ENCODE results near the gene STXBP5.
"Not testable (repeated sequence)": the region's sequence is repeated elsewhere in the genome, so short reads cannot be mapped to it uniquely, and the experiment has no call there.

Gene STXBP5

DNA sequence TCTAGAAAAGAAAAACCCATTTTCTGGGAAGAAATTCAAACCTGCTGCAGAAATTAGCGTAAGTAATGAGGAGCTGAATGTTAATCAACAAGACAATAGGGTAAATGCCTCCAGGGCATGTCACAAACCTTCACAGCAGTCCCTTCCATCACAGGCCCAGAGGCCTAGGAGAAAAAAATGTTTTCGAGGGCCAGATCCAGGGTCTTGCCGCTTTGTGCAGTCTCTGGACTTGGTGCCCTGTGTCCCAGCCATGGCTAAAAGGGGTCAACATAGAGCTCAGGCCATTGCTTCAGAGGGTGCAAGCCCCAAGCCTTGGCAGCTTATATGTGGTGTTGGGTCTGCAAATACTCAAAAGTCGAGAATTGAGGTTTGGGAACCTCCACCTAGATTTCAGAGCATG, 99.8 kb downstream of the STXBP5 start:
- DNase-seq = no peak

DNA sequence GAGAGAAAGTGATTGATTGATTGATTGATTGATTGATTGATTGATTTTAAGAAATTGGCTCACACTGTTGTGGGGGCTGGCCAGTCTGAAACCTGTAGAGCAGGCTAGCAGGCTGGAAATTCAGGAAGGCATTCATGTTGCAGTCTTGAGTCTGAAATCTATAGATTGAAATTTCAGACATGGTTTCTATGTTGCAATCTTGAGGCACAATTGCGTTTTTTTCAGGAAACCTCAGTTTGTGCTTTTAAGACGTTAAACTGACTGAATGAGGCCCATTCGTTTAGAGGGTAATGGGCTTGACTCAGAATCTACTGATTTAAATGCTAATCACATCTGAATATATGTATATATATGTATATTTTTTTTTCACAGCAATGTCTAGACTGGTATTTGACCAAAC, 106.3 kb downstream of the STXBP5 start:
- DNase-seq = no peak

DNA sequence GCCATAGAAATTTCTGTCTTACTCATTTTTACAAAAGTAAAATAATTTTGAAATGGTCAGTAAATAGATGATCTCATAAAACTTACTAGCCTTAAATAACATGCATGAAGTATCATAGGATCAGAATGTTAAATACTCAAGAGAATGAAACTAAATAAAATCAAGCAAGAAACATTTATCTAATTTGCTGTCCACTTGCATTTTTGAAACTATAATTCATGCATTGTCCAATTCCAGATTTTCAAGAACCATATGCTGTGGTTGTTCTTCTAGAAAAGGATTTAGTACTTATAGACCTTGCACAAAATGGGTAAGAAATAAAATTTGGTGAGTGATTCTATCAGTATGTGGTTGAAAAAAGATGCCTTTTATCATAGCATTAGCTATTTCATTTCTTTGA, 107.0 kb downstream of the STXBP5 start:
- no peak for DNase-seq

DNA sequence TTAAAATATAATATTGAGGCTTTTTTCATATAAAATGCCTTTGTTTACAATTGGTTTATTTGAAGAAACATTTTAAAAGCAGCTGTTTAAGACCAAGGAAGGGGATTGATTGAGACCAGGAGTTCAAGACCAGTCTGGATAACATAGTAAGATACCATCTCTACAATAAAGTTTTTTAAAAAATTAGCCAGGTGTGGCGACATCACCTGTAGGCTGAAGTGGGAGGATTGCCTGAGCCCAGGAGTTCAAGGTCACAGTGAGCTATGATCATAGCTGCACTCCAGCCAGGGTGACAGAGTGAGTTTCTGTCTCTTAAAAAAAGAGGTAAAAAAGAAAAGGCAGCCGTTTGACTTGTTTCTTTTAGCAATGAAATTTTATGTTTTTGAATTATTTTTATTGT, 117.0 kb downstream of the STXBP5 start:
- no peak for DNase-seq

DNA sequence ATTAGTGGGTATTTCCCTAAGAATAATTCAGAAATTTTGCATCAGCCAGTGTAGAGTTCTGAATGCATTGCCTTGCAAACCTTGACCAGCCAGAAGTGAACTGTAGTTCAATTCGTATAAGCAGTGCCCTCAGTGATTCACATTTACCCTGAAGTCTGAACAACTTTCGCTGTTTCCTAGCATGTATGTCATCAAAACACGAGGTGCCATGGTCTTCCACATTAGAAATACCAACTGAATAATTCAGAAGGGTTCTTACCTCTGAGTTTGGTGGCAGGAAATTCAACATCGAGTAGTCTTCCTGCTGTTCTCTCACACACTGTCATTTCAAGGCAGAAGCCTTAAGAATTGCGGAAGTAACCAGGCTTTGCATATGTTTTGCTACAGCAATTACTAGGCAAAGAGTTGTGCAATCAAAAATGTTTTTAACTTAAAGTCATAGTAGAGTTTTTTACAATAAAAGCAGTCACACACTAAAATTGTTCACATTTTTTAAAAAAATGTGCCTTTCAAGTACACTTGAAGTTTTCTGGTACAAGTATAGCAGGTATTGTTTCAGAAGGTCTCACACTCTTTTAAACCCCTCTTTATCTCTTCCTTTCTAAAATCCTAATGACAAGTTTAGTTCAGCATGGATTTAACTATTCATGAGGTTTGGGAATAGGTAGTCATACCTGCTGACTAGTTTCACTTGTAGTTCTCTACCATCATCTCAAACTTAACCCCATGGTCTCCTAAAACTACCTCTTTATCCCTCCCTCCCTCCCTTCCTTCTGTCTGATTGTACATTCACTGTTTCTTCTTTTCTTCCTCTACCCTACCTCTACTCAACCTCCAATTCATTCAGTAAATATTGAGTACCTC, 118.3 kb downstream of the STXBP5 start:
- DNase-seq = no peak

DNA sequence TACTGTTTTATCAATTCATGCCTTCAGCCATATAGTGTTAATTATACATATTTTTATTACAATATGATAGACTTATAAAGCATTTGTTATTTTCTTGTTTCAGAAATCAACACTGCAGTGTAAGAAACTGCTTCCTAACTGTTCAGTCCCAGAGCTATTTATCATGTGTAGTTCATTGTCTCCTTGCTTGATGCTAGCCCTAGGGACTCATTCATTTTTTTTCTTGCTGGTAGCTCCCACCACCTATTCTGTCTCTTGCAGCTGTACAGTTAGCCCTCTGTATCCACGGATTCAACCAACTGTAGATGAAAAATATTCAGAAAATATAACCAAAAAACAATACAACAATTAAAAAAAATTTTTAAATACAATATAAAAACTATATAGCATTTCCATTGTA, 121.3 kb downstream of the STXBP5 start:
- no peak for DNase-seq

DNA sequence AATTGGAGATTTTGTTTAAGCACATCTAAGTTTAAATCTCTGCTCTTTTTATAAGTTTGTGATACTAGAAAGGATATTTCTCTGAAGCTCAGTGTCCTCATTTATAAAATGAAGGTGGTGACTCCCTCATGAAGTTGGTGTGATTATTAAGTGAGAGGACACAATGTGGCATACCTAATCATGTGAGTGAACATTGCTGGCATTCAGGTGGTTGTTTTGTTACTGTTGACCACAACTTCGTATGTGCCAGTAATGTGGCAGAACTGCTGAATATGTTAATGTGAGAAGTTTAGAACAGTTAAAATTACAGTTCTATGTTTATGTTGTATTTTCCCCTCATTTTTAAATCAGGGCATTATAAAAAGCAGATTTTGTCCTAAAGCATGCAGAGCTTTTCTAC, 127.2 kb downstream of the STXBP5 start:
- DNase-seq = no peak

DNA sequence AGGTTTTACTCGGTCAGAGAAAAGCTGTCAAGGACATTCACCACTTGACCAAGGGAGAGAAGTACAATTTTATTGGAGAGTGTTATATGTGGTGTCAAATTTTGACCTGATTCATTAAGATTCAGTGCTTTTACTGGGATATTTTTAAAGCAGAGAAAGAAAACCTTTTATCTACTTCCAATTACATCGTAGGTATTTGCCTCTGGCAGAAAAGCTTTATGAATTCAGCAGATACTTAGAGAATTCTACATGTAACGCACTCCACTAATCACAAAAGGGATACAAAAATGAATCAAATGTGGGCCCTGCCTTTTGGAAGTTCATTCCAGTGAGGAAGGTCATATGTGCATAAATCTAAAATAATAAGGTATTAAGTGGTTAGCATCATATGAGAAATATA, 133.7 kb downstream of the STXBP5 start:
- no peak for DNase-seq

DNA sequence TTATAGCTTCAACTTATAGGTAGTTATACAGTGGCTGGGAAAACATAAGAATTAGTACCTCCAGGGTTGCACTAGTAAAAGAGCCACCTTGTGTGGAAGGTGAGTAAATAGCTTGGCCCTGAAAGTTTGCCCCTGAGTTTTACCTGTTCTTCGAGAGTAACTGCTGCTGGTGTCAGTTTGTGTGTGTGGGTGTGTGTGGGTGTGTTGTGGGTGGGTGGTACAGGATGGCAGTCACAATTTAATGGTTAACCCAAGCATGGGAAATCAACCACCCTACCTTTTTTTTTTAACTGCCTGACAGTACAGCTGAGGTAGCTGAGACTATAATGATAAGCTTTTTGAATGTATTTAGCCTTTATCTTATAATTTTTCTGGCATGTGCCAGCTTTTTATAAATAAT, 137.3 kb downstream of the STXBP5 start:
- DNase-seq = no peak

DNA sequence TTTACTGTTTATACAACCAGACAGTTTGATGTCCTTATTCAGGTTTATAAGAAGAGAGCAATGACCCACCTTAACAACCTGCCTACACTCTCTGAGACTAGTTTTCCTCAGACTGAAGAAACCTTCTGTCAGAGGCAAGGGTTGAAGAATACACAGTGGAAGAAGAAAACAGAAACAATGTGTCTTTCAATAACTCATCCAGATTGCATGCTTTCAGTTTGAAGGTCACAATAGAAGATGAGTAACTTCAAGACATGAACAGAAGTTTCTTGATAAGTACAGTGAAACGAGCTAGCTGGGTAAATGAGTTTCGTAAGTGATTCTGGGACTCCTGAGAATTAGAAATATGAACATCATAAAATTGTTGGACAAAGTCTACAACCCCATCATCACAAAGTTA, 141.7 kb downstream of the STXBP5 start:
- DNase-seq = no peak

DNA sequence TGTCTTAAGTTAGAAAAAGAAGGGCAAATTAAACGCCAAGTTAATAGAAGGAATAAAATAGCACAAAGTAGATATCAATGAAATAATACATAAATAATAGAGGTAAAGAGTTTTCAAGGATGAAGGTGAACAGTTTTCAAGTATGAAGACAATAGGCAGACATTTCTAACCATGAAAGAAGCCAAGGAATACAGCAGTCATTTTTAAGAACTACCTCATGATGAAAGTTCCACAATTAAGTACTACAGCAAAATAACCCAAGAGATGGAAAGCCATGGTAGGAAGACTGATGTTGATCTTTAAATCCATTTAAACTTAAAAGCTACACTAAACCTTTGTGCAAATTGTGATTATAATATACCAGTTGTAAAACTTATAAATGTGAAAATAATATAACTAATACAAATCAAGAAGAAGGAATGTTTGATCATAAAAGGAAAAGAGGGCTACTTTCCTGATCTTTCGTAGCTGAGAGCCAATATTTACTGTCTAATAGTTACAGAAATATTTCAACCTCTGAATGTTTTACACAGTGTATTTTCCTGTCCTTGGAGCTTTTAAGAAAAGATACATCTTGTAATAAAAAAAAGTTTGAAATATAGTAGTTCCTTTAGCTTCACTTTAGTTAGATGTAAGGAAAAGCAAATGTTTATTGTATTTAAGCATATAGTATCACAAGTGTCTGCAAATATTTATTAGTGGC, 143.1 kb downstream of the STXBP5 start:
- no peak for DNase-seq

DNA sequence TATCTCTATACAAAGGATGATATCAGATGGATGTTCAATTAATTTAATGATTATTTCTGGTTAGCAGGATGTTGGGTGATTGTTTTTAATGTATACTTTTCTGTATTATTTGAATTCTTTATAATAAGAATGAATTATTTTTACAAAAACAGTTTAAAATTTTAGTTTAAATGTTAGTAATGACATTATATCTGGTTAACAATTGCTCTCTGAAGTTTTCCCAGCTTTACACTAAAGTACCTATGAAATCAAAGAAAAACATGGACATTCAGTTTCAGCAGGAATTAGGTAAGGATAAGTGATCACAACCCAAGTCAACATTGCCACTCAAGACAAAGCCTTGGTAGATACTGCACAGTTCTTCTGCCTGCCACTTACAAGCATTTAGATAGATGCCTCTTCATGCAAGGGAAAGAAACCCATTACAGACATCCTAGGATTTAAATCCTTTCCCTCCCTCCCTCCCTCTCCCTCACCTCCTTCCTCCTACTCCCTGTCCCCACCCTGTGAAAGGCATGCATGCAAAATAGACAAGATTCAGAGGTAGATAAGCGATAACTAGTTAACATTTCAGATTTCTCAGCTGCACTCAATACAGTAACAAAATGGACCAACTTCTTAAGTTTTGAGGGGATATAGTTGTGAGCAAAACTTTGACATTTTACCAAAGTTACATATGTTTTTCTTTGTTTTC, 143.8 kb downstream of the STXBP5 start:
- DNase-seq = no peak

DNA sequence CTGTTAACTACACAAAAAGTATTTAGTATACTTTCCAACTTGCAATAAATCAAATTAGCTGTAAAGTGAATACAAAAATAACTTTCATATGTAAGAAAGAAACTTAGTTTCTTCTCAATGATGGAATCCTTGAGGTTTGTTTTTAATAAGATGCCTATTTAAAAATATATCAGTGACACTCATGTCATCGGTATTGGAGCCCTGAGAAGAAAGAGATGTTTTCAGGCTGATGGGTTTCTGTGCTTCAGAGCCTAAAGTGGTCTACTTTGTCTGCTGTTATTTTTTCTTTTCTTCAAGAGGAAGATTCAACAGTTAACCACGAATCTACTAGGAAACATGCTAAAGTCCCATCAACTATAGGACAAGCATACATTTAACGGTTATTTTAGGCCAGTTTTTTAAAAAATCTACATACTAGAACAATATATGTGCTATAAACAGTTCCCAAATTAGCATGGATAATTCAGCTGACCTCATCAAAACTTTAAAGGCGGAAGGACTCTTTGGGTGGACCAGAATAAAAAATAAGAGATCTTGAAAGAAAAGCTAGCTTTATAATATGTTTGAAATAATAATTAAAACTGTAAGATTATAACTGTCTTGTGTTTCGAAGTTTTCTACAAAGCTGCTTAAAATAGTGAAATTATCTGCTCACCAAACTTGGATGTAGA, 157.2 kb downstream of the STXBP5 start:
- DNase-seq = no peak

DNA sequence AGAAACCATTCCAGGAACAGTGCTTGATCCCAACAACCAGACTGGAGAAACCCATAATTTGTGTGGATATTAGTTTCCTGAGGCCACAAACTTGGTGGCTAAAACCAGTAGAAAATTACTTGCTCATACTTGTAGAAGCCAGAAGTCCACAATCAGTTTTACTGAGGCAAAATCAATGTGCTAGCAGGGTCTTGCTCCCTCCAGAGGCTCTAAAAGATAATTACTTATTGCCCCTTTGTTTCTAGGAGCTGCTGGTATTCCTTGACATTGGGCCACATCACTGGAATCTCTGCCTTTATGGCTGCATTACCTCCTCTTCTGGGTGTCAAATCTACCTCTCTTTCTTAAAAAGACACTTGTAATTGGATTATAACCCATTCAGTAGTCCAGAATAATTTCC, 162.1 kb downstream of the STXBP5 start:
- DNase-seq = no peak

DNA sequence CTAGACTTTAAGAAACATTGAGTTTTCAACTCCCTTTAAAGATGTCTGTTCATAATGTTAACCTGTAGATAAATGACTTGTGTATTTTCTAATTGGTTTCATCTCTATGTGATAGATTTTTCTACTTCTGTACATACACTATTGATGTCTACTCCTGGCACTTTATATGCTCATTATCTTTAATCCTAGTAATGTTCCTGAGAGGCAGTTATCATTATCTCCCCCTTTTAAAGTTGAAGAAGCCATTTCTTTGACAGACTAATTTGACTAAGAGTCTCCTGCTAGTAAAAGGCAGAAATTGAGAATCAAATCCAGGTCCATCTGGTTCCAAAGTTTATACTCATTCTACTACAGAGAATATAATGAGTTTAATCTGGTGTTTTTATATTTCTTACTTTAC, 167.1 kb downstream of the STXBP5 start:
- no peak for DNase-seq

DNA sequence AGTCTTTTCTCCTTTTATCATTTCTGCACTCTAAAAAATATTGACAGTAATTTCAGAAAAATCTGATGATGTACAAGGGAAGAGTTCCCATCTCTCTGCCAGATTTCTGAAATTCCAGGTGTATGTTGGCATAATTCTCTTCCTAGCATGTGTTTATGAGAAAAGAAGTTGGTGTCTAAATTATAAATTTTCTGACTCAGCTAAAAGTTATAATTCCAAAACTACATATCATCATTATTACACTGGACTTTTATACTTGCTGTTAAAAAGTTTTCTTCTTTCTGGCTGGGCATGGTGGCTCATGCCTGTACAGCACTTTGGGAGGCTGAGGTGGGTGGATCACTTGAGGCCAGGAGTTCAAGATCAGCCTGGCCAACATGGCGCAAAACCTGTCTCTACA, 168.6 kb downstream of the STXBP5 start:
- DNase-seq = no peak

DNA sequence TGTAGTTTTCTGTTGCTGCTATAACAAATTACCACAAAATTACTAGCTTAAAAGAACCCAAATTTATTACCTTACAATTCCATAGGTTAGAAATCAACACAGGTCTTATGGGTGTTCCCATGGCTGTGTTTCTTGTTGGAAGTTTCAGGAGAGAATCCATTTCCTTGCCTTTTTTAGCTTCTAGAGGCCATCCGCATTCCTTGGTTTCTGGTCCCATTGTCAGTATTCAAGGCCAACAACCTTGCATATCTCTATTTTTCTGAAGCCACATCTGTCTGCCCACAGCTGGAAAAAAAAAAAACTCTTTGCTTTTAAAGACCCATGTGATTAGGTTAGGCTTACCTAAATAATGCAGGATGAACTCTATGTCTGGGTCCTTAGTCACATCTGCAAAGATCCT, 174.6 kb downstream of the STXBP5 start:
- DNase-seq = no peak

DNA sequence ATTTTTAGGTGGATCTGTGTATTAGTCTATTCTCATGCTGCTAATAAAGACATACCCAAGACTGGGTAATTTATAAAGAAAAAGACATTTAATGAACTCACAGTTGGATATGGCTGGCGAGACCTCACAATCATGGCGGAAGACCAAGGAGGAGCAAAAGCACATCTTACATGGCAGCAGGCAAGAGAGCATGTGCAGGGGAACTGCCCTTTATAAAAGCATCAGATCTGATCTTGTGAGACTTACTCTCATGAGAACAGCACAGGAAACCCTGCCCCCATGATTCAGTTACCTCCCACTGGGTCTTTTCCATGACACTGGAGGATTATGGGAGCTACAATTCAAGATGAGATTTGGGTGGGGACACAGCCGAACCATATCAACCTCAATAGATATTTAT, 176.6 kb downstream of the STXBP5 start:
- DNase-seq = not testable (repeated sequence)

DNA sequence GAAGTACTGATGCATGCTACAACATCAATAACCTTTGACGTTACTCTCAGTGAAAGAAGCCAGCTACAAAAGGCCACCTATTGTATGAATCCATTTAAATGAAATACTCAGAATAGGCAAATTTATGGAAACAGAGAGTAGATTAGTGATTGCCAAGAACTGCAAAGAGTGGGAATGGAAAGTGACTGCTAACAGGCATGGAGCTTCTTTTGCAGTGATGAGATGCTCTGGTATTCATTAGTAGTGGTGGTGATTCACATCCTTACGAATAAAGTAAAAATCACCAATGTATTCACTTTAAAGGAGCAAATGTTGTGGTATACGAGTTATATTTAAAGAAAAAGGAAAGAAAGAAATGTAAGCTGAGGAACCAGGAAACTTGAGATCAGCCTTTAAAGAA, 177.5 kb downstream of the STXBP5 start:
- DNase-seq = no peak

DNA sequence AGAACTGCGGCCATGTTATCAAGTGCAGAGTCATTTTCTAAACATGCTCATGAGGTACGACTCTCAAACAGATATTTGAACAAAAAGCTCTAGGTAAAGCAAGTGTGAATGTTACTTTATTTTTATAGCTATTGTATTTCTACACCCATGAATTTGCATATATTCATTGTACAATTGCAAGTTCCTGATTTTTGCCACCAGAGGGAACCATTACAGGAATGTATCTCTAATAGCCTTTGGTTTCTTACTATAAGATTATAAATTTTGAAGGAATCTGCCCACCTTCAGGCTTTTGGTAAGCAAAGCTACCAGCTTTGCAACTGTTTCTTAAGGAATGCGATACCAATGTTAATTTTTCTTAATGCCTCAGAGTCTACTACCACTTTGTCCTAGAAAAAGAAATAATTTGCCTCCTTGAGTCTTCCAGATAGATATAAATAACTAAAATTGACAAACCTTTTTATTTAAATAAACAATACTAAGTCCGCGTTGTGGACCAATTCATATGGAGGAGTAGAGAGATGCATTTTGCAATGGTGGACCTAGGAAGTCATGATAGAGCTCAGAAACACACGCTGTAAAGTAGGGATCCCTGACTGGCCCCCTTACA, 178.8 kb downstream of the STXBP5 start:
- no peak for DNase-seq

DNA sequence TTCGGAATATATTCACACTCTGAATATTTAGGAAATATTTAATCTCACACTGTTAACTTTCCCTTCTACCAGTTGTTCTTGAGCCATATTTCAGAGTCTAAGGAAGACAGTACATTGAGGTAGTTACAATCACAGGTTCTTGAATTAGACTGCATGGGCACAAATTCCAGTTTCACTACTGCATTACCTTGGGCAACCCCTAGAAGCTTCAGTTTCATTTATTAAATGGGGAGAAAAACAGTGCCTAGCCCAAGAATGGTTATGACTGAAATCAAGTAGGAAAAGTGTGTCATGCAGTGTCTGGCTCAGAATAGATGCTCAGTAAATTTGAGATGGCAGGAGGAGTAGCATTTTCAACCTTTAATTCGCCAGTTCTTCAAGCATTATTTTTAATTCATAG, 179.8 kb downstream of the STXBP5 start:
- DNase-seq = no peak

DNA sequence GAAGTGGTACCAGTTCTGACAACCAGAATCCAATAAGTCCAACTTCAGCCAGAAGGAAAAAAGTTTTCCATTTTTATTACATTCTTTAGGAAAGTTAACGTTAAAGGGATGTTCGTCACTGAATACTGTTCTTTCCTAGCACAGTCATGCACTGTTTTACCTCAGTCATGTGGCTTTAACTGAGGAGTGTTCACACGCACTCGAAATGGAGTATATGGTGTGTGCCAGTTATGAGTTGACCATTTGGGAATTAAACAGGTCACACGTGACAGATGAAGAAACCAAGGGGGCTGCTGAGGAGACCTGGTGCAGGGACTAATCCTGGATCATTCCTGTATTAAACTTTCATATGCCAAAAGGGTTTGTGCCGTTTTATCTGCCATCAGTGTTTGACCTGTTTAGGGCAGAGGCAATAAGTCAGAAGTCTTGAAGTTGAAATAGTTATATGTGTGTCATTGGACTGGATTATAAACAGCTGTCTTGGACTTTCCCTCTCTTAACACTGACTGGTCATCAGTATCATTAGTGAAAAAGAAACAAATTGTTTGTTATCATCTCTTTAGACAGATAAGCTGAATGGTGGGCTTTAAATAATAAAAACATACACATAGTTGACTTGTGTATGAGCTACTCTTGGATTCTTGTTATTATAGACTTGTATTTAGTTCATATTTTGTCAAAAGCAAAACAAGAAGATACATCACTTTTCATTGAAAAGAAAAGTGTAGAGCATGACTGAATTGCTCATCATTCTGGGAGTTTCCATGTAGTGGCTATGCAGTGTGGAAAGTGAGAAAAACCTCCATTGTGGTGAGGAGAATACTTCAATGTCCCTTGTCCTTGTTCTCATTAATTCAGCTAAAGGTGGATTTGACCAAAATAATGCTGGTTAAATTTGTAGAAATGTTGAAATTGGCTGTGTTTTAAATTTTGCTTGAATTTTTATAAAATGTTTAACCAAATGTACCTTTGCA, 180.8 kb downstream of the STXBP5 start:
- DNase-seq = no peak
